ENCODE results near the gene GPC6. TPM values are rescaled to one million over a fixed set of nuclear protein-coding genes. Genes with fewer than 3 reads are reported as not detected.

GPC6 gene
- total and polyA plus RNA-seq, 4 donors: 5.0 to 37.4 (median 18.9) TPM

DNA sequence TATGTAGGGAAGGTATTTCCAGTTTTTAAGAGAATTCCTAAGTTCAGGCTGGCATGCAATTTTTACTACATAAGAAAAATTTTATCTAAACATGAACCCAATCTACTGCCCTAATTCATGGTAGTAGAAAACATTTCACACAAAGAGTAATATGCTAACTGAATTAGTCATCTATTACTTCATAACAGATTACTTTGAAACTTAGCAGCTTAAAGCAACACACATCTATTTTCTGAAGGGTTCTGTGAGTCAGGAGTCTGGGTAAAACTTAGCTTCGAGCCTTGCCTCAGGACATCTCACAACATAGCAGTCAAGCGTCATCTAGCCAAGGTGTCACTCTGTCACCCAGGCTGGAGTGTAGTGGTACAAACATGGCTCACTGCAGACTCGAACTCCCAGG lies 715.4 kb downstream of the GPC6 start:
- no peaks in the 10 kb centered on the region for H3K4me1 ChIP-seq (ENCODE audit: control insufficient read depth in 1 of 2, insufficient read depth in 2 of 2, low read length in 2 of 2)
- ATAC-seq (ENCODE audit: low FRiP score) (no peak), DNase-seq (no peak)
- no peaks in the 10 kb centered on the region for H3K9me3 ChIP-seq (ENCODE audit: control insufficient read depth, low read length)
- intact Hi-C loops (cut with DNase I): no loop called here
- H3K27ac ChIP-seq (ENCODE audit: low read depth in 1 of 2, low read length in 2 of 2): no peak overlapping the region
- 89 to 90% methylated on average over 3 of the region's 3 CpGs for WGBS, 2 donors
- no peaks in the 10 kb centered on the region for H3K36me3 ChIP-seq (ENCODE audit: control insufficient read depth in 1 of 2, insufficient read depth in 2 of 2, low read length in 1 of 2)
- no peaks in the 10 kb centered on the region for H3K27me3 ChIP-seq (ENCODE audit: control insufficient read depth in 1 of 2, insufficient read depth in 2 of 2, low read length in 1 of 2)
- H3K4me3 ChIP-seq (ENCODE audit: low read length in 2 of 2): no peak overlapping the region

DNA sequence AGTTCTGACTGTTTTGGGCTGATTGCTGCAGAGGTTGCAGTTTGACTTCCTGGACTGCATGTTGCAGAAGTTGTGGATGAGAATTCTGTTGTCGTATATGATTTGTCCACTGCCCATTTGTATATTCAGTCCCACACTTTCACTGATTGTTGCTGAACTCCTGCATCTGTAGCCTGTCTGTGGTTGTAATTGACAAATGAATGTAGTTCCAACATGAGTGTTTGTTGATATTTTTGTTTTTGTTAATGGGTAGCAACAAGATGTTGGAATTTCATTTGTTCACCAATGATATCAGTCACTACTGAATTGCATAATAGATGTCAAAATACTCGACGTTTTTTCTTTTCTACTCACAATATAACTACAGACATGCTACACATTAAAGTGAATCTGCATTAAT lies 719.0 kb downstream of the GPC6 start:
- H3K27ac ChIP-seq (ENCODE audit: low read depth in 1 of 2, low read length in 2 of 2): no peak overlapping the region
- no peak for ATAC-seq (ENCODE audit: low FRiP score)
- H3K9me3 ChIP-seq (ENCODE audit: control insufficient read depth, low read length): no peaks in the 10 kb centered on the region
- H3K36me3 ChIP-seq (ENCODE audit: control insufficient read depth in 1 of 2, insufficient read depth in 2 of 2, low read length in 1 of 2): no peaks in the 10 kb centered on the region
- H3K27me3 ChIP-seq (ENCODE audit: control insufficient read depth in 1 of 2, insufficient read depth in 2 of 2, low read length in 1 of 2): no peaks in the 10 kb centered on the region
- no peak overlapping the region for H3K4me3 ChIP-seq (ENCODE audit: low read length in 2 of 2)
- 88 to 92% methylated on average over 3 of the region's 3 CpGs for WGBS, 2 donors
- intact Hi-C loops (cut with DNase I): no loop called here
- no peak for DNase-seq
- H3K4me1 ChIP-seq (ENCODE audit: control insufficient read depth in 1 of 2, insufficient read depth in 2 of 2, low read length in 2 of 2): no peaks in the 10 kb centered on the region

DNA sequence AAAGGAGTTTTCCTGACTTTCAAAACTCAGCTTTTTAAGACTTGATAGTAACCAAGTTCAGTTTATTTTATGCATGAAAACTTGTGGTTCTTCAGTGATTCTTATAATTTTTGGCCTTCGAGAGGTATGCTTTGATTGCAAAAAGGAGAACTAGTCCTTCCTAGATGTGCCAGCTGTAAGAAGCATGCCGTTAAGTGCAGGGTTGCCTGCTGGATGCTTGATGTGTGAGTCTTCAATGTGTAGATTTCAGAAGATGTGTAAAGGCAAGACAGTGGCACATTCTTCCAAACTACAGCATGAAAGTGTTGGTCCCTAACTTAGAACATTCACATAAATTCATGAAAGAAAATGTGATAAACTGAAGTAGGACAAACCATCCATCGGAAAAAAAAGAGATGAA lies 720.4 kb downstream of the GPC6 start:
- Histone ChIP-seq H3K36me3 (ENCODE audit: control insufficient read depth in 1 of 2, insufficient read depth in 2 of 2, low read length in 1 of 2) (no peaks in the 10 kb centered on the region), H3K27me3 (ENCODE audit: control insufficient read depth in 1 of 2, insufficient read depth in 2 of 2, low read length in 1 of 2) (no peaks in the 10 kb centered on the region), H3K27ac (ENCODE audit: low read depth in 1 of 2, low read length in 2 of 2) (no peak overlapping the region), H3K4me3 (ENCODE audit: low read length in 2 of 2) (no peak overlapping the region), H3K4me1 (ENCODE audit: control insufficient read depth in 1 of 2, insufficient read depth in 2 of 2, low read length in 2 of 2) (no peaks in the 10 kb centered on the region), H3K9me3 (ENCODE audit: control insufficient read depth, low read length) (no peaks in the 10 kb centered on the region)
- no peak for ATAC-seq (ENCODE audit: low FRiP score)
- DNase-seq: no peak
- intact Hi-C loops (cut with DNase I): no loop called here
- 72 to 79% methylated on average over 3 of the region's 3 CpGs for WGBS, 2 donors

DNA sequence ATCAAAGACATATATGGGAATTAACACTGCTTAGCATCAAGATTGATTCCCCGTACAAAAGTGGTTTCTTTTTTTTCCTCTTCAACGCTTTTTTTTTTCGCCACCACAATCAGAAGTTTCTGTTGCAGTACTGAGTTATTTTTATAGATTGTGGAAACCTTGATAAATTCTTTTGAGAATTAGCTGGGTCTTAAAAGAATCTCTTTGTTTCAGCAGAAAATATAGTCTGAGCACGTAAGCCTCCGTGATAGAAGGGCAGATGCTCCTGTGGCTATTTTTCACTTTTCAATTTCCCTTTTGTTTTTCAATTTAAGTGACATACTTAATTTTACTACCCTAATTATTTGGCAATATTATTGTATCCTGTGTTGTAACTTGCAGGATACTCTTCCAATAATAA lies 721.0 kb downstream of the GPC6 start:
- Histone ChIP-seq H3K9me3 (ENCODE audit: control insufficient read depth, low read length) (no peaks in the 10 kb centered on the region), H3K36me3 (ENCODE audit: control insufficient read depth in 1 of 2, insufficient read depth in 2 of 2, low read length in 1 of 2) (no peaks in the 10 kb centered on the region), H3K27ac (ENCODE audit: low read depth in 1 of 2, low read length in 2 of 2) (no peak overlapping the region), H3K27me3 (ENCODE audit: control insufficient read depth in 1 of 2, insufficient read depth in 2 of 2, low read length in 1 of 2) (no peaks in the 10 kb centered on the region), H3K4me1 (ENCODE audit: control insufficient read depth in 1 of 2, insufficient read depth in 2 of 2, low read length in 2 of 2) (no peaks in the 10 kb centered on the region), H3K4me3 (ENCODE audit: low read length in 2 of 2) (no peak overlapping the region)
- intact Hi-C loops (cut with DNase I): no loop called here
- whole genome bisulfite sequencing, 2 donors: 74 to 77% methylated on average over 5 of the region's 5 CpGs
- no peak for ATAC-seq (ENCODE audit: low FRiP score)
- no peak for DNase-seq

DNA sequence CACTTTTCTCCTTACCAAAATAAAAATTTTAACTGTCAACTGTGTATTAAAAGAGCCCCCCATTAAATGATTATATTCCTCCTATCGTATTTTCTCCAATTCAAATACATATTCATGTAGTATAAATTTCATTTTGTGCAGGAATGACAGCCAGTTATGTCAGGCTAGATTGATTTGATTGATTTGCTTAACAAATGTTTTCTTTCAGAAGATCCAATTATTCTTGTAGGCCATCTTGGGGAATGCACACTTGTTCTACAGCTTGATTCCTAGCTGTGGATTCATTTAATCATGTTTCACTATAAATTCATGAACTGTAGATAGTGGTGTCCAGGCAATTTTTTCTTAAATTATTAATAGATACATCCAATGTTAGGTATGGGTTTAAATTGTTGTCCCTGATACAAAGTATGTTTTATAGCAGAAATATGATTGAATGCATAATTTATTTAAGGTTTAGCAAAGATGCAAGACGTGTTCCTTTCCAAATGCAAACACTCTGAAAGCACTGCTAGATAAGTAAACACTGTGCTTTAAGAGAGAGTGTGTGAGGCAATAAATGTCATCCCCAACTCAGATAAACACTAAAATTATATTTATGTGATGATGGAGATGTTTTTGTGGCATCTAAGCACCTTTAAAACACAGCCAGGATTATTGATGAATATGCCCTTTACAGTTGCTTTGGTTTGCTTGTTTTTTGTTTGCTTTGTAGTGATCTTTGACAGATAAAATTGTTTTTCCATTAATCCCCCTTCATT lies 721.7 kb downstream of the GPC6 start:
- intact Hi-C loops (cut with DNase I): no loop called here
- whole genome bisulfite sequencing, 2 donors: 76 to 78% methylated on average over 2 of the region's 2 CpGs
- Histone ChIP-seq H3K4me1 (ENCODE audit: control insufficient read depth in 1 of 2, insufficient read depth in 2 of 2, low read length in 2 of 2) (no peaks in the 10 kb centered on the region), H3K4me3 (ENCODE audit: low read length in 2 of 2) (no peak overlapping the region), H3K27me3 (ENCODE audit: control insufficient read depth in 1 of 2, insufficient read depth in 2 of 2, low read length in 1 of 2) (no peaks in the 10 kb centered on the region), H3K9me3 (ENCODE audit: control insufficient read depth, low read length) (no peaks in the 10 kb centered on the region), H3K36me3 (ENCODE audit: control insufficient read depth in 1 of 2, insufficient read depth in 2 of 2, low read length in 1 of 2) (no peaks in the 10 kb centered on the region), H3K27ac (ENCODE audit: low read depth in 1 of 2, low read length in 2 of 2) (no peak overlapping the region)
- no peak for DNase-seq
- no peak for ATAC-seq (ENCODE audit: low FRiP score)

DNA sequence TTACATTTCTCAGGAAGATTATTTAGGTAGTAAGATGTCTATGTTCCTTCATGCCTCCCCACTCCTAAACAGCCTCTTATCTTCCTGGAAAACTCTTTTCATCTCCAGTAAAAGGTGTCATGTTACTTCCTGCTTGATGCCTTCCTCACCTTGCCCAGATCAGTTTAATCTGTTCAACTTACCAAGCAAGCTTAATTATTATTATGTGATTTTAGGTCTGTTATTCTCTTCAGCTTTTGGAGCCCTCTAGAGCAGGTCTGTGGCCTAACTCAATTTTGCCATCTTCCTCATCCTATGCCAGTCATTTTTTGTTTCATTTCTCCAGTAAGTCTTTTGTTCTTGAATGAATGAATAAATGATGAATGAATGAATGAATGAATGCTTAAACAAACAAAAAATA lies 724.5 kb downstream of the GPC6 start:
- H3K9me3 ChIP-seq (ENCODE audit: control insufficient read depth, low read length): no peaks in the 10 kb centered on the region
- H3K36me3 ChIP-seq (ENCODE audit: control insufficient read depth in 1 of 2, insufficient read depth in 2 of 2, low read length in 1 of 2): no peaks in the 10 kb centered on the region
- H3K4me1 ChIP-seq (ENCODE audit: control insufficient read depth in 1 of 2, insufficient read depth in 2 of 2, low read length in 2 of 2): no peaks in the 10 kb centered on the region
- ATAC-seq (ENCODE audit: low FRiP score) (no peak), DNase-seq (no peak)
- intact Hi-C loops (cut with DNase I): no loop called here
- no peak overlapping the region for H3K27ac ChIP-seq (ENCODE audit: low read depth in 1 of 2, low read length in 2 of 2)
- H3K27me3 ChIP-seq (ENCODE audit: control insufficient read depth in 1 of 2, insufficient read depth in 2 of 2, low read length in 1 of 2): no peaks in the 10 kb centered on the region
- no peak overlapping the region for H3K4me3 ChIP-seq (ENCODE audit: low read length in 2 of 2)

DNA sequence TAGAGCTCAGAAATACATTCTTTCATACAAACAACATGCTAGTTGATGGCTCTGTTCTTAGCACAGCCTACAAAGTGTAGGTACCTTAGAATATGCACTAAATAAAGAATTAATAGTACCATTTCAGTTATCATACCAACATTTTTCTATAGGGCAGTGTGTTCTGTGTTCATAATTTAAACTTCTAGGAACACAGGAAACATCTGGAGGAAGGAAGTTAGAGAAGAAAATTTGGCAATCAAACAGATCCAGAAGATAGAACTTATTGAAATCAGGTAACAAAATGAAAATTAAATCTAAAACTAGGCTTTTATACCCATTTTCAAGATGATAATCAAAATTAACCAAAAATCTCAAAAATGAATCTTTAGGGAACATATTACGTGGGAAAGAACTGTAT lies 725.3 kb downstream of the GPC6 start:
- ATAC-seq (ENCODE audit: low FRiP score) (no peak), DNase-seq (no peak)
- intact Hi-C loops (cut with DNase I): no loop called here
- Histone ChIP-seq H3K4me3 (ENCODE audit: low read length in 2 of 2) (no peak overlapping the region), H3K36me3 (ENCODE audit: control insufficient read depth in 1 of 2, insufficient read depth in 2 of 2, low read length in 1 of 2) (no peaks in the 10 kb centered on the region), H3K9me3 (ENCODE audit: control insufficient read depth, low read length) (no peaks in the 10 kb centered on the region), H3K27ac (ENCODE audit: low read depth in 1 of 2, low read length in 2 of 2) (no peak overlapping the region), H3K4me1 (ENCODE audit: control insufficient read depth in 1 of 2, insufficient read depth in 2 of 2, low read length in 2 of 2) (no peaks in the 10 kb centered on the region), H3K27me3 (ENCODE audit: control insufficient read depth in 1 of 2, insufficient read depth in 2 of 2, low read length in 1 of 2) (no peaks in the 10 kb centered on the region)
- 96 to 98% methylated on average over 1 of the region's 1 CpG for WGBS, 2 donors

DNA sequence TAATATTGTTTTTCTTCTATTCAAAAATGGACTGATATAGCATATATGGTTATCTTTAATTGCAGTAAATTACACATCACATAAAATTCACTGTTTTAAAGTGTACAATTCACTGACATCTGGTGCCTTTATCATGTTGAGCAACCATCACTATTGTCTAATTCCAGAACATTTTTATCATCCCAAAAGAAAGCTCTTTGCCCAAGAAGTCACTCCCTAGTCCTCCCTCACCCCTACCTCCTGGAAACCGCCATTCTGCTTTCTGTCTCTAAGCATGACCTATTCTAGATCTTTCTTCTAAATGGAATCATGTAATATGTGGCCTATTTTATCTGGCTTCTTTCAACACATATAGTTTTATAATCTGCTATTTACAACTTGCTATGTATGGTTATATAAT lies 727.2 kb downstream of the GPC6 start:
- Histone ChIP-seq H3K27ac (ENCODE audit: low read depth in 1 of 2, low read length in 2 of 2) (no peak overlapping the region), H3K4me3 (ENCODE audit: low read length in 2 of 2) (no peak overlapping the region), H3K27me3 (ENCODE audit: control insufficient read depth in 1 of 2, insufficient read depth in 2 of 2, low read length in 1 of 2) (no peaks in the 10 kb centered on the region), H3K4me1 (ENCODE audit: control insufficient read depth in 1 of 2, insufficient read depth in 2 of 2, low read length in 2 of 2) (no peaks in the 10 kb centered on the region), H3K9me3 (ENCODE audit: control insufficient read depth, low read length) (no peaks in the 10 kb centered on the region), H3K36me3 (ENCODE audit: control insufficient read depth in 1 of 2, insufficient read depth in 2 of 2, low read length in 1 of 2) (no peaks in the 10 kb centered on the region)
- ATAC-seq (ENCODE audit: low FRiP score) (no peak), DNase-seq (no peak)
- WGBS, 2 donors: 91 to 97% methylated on average over 1 of the region's 1 CpG
- intact Hi-C loops (cut with DNase I): no loop called here

DNA sequence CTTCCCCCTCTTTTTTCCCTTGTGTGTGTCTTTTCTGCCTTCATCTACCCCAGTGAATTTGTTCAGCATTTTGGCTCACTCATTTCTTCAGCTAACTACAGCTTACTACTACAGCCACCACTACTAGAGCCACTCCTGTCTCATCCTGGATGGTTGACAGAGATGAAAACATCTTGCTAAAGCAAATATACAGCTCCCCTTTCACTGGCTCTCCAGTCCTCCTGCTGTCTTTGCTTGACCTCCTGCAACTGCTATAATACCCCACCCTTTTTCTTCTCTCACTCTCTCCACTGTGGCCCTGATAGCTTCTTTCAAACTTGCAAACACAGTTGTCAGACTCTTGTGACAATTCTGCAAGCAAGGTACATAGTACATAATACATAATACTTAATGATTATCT lies 729.3 kb downstream of the GPC6 start:
- intact Hi-C loops (cut with DNase I): no loop called here
- no peaks in the 10 kb centered on the region for H3K4me1 ChIP-seq (ENCODE audit: control insufficient read depth in 1 of 2, insufficient read depth in 2 of 2, low read length in 2 of 2)
- H3K27me3 ChIP-seq (ENCODE audit: control insufficient read depth in 1 of 2, insufficient read depth in 2 of 2, low read length in 1 of 2): no peaks in the 10 kb centered on the region
- no peaks in the 10 kb centered on the region for H3K36me3 ChIP-seq (ENCODE audit: control insufficient read depth in 1 of 2, insufficient read depth in 2 of 2, low read length in 1 of 2)
- DNase-seq: no peak
- H3K4me3 ChIP-seq (ENCODE audit: low read length in 2 of 2): no peak overlapping the region
- ATAC-seq (ENCODE audit: low FRiP score): no peak
- H3K27ac ChIP-seq (ENCODE audit: low read depth in 1 of 2, low read length in 2 of 2): no peak overlapping the region
- no peaks in the 10 kb centered on the region for H3K9me3 ChIP-seq (ENCODE audit: control insufficient read depth, low read length)
